Activated T-cell treated with anti-CD3 and anti-CD28 coated beads, Interleukin-2, amount 50 U/mL, for 72 hours (primary cell): ENCODE data around the gene C6orf62. TPM values are rescaled to one million over a fixed set of nuclear protein-coding genes. Genes with fewer than 3 reads are reported as not detected.
"Not testable (repeated sequence)": the region's sequence is repeated elsewhere in the genome, so short reads cannot be mapped to it uniquely, and the experiment has no call there.

Source experiments
- ATAC-seq, 2 donors: fragments of 150-1000 bp; cut with Tn5 transposase; replicated peaks in 1 of 2; 2 replicates each; pipeline ENCODE4 v1.10.0; 2021; ENCODE audit warnings: moderate library complexity in 2 of 2, mild to moderate bottlenecking in 1 of 2
- DNase-seq, 2 donors: peaks; one replicate each; pipeline ENCODE4 v3.0.0; 2021 to 2022; ENCODE audit warnings: mixed read lengths in 1 of 2
- H3K27ac Mint-ChIP-seq: one replicate; pipeline ENCODE4 v1.8.0; 2022; ENCODE audit warnings: mild to moderate bottlenecking, moderate library complexity, mixed read lengths
- H3K27me3 Mint-ChIP-seq: one replicate; pipeline ENCODE4 v1.8.0; 2022; ENCODE audit warnings: low read depth, mixed read lengths
- H3K36me3 Mint-ChIP-seq, 2 donors: one replicate each; pipeline ENCODE4 v1.8.0; 2022; ENCODE audit warnings: mixed read lengths in 2 of 2, mild to moderate bottlenecking in 1 of 2; ENCODE audit not compliant: insufficient read depth in 2 of 2
- H3K4me1 Mint-ChIP-seq: one replicate; pipeline ENCODE4 v1.8.0; 2022; ENCODE audit warnings: low read depth, mixed read lengths
- H3K4me3 Mint-ChIP-seq, 2 donors: one replicate each; pipeline ENCODE4 v1.8.0; 2022; ENCODE audit warnings: mild to moderate bottlenecking in 2 of 2, mixed read lengths in 2 of 2, moderate library complexity in 2 of 2
- H3K9me3 Mint-ChIP-seq, 2 donors: one replicate each; pipeline ENCODE4 v1.8.0; 2022; ENCODE audit warnings: mixed read lengths in 2 of 2
- total RNA-seq, 2 donors: library from RNA; stranded (reverse); gene quantifications; one replicate each; pipeline ENCODE4 v1.2.3, GENCODE V29; 2022

Gene C6orf62
- total RNA-seq, 2 donors from 2014 or later = 181 to 194 TPM

DNA sequence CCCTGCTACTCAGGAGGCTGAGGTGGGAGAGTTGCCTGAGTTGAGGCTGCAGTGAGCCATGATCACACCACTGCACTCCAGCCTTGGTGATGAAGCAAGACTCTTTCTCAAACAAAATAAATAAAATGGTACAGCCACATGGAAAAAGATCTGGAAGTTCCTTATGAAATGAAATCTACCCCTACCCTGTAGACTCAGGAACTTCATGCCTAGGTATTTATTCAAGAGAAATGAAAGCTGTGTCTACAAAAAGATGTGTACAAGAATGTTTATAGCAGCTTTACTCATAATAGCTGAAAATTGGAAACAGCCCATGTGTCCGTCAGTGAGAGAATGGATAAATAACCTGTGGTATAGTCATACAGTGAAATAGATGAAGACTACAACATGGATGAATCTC is 15.2 kb upstream of the C6orf62 start:
- peaks cover 12 to 19% of the 10 kb centered on the region in 2 donors for H3K36me3 Mint-ChIP-seq
- H3K4me1 Mint-ChIP-seq = peaks cover 8% of the 10 kb centered on the region
- DNase-seq (no peak), ATAC-seq (no peak)
- H3K27ac Mint-ChIP-seq = no peak overlapping the region
- H3K4me3 Mint-ChIP-seq = no peak overlapping the region
- H3K9me3 Mint-ChIP-seq = peaks cover 9 to 14% of the 10 kb centered on the region in 2 donors
- H3K27me3 Mint-ChIP-seq = peaks cover 7% of the 10 kb centered on the region

GRCh38 chr6:24731456-24732134 is 12.6 kb upstream of the C6orf62 start:
- Mint-ChIP-seq H3K36me3 (peaks cover 12 to 20% of the 10 kb centered on the region in 2 donors), H3K27me3 (peaks cover 13% of the 10 kb centered on the region), H3K9me3 (peaks cover 12 to 16% of the 10 kb centered on the region in 2 donors)
- H3K4me3 Mint-ChIP-seq, DNase-seq, ATAC-seq, H3K4me1 Mint-ChIP-seq, H3K27ac Mint-ChIP-seq: not testable (repeated sequence)

- not testable (repeated sequence) for H3K27ac Mint-ChIP-seq, H3K4me3 Mint-ChIP-seq, H3K4me1 Mint-ChIP-seq, DNase-seq, ATAC-seq
- Mint-ChIP-seq H3K9me3 (peaks cover 12 to 16% of the 10 kb centered on the region in 2 donors), H3K36me3 (peaks cover 12 to 20% of the 10 kb centered on the region in 2 donors), H3K27me3 (peaks cover 13% of the 10 kb centered on the region)
These were observed 11.7 kb upstream of the C6orf62 start for GRCh38 chr6:24730653-24731052.

DNA sequence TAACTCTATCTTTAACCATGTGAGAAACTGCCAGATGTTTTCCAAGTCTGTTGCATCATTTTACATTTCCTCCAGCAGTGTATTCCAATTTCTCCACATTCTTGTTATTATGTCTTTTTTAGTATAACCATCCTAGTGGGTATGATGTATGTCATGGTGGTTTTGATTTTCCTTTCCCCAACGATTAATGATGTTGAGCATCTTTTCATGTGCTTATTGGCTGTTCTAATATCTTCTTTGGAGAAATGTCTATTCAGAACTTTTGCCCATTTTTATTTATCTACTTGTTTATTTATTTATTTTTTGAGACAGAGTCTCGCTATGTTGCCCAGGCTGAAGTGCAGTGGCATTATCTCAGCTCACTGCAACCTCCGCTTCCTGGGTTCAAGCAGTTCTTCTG is 4.3 kb upstream of the C6orf62 start:
- H3K9me3 Mint-ChIP-seq = no peaks in the 10 kb centered on the region
- H3K36me3 Mint-ChIP-seq = peaks cover 9 to 11% of the 10 kb centered on the region in 2 donors
- H3K27me3 Mint-ChIP-seq = peaks cover 2% of the 10 kb centered on the region
- H3K4me1 Mint-ChIP-seq = peaks cover 17% of the 10 kb centered on the region
- H3K27ac Mint-ChIP-seq = no peak overlapping the region
- DNase-seq = no peak
- H3K4me3 Mint-ChIP-seq = peak overlapping the region in 1 of 2 donors; percentile 60
- no peak for ATAC-seq

- peak overlapping the region; percentile 95 to 100 for H3K4me3 Mint-ChIP-seq
- DNase-seq = peak in 1 of 2 donors; percentile 92
- H3K36me3 Mint-ChIP-seq = peaks cover 14 to 24% of the 10 kb centered on the region in 2 donors
- H3K27ac Mint-ChIP-seq = peak overlapping the region; percentile 99
- ATAC-seq = peak; percentile 67 to 69
- H3K4me1 Mint-ChIP-seq = peaks cover 34% of the 10 kb centered on the region
- H3K27me3 Mint-ChIP-seq = no peaks in the 10 kb centered on the region
- H3K9me3 Mint-ChIP-seq = no peaks in the 10 kb centered on the region
These were observed 2.7 kb upstream of the C6orf62 start for GRCh38 chr6:24721461-24722215.

GRCh38 chr6:24720604-24721460 is 1.9 kb upstream of the C6orf62 start:
- peak; percentile 87 to 88 for ATAC-seq

GRCh38 chr6:24720131-24720603 is 1.2 kb upstream of the C6orf62 start:
- Mint-ChIP-seq H3K27me3 (no peaks in the 10 kb centered on the region), H3K36me3 (peaks cover 14 to 31% of the 10 kb centered on the region in 2 donors), H3K27ac (peak overlapping the region; percentile 99), H3K9me3 (no peaks in the 10 kb centered on the region), H3K4me1 (peaks cover 48% of the 10 kb centered on the region), H3K4me3 (peak overlapping the region; percentile 95 to 100)
- ATAC-seq = peak; percentile 22 to 26
- peak; percentile 79 for DNase-seq

More at GRCh38 chr6:24720604-24721460, 1.9 kb upstream of the C6orf62 start:
- peak; percentile 99 to 100 for DNase-seq
- Mint-ChIP-seq H3K27me3 (no peaks in the 10 kb centered on the region), H3K4me3 (peak overlapping the region; percentile 95 to 100), H3K27ac (peak overlapping the region; percentile 99), H3K36me3 (peaks cover 14 to 24% of the 10 kb centered on the region in 2 donors), H3K9me3 (no peaks in the 10 kb centered on the region), H3K4me1 (peaks cover 42% of the 10 kb centered on the region)

DNA sequence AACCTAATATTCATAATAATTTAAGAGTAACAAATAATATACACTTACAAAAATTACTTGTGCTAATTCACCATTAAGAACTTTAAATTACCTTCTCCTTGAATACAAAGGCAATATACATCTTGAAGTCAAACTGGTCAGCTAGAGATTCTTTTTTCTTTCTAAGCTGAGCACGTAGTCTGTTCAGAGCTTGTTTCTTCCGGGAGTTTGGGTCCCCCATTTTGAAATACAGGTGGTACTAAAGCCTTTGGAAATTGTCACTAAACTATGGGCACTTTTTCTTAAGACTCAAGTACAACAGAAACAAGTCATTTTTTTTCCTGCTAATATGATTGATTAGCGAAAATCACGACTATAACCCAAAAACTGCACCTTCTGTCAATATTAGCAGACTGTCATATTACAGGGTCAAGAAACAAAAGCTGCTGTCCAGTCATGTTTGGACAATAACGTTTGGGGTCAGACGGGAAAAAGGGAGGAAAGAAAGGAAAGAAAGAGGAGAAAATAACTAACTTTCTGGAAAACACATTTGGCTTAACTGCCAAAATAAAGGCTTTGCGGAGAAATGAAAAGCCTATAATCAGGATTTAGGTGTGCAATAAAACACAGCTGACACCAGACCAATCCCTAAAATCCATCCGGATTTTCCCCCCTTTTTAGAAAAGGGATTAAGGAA is 367 bp downstream of the C6orf62 start:
- peak overlapping the region; percentile 95 to 100 for H3K4me3 Mint-ChIP-seq
- H3K27ac Mint-ChIP-seq = peak overlapping the region; percentile 99
- no peaks in the 10 kb centered on the region for H3K27me3 Mint-ChIP-seq
- peaks cover 14 to 45% of the 10 kb centered on the region in 2 donors for H3K36me3 Mint-ChIP-seq
- DNase-seq (no peak), ATAC-seq (no peak)
- H3K4me1 Mint-ChIP-seq = peaks cover 64% of the 10 kb centered on the region
- no peaks in the 10 kb centered on the region for H3K9me3 Mint-ChIP-seq

DNA sequence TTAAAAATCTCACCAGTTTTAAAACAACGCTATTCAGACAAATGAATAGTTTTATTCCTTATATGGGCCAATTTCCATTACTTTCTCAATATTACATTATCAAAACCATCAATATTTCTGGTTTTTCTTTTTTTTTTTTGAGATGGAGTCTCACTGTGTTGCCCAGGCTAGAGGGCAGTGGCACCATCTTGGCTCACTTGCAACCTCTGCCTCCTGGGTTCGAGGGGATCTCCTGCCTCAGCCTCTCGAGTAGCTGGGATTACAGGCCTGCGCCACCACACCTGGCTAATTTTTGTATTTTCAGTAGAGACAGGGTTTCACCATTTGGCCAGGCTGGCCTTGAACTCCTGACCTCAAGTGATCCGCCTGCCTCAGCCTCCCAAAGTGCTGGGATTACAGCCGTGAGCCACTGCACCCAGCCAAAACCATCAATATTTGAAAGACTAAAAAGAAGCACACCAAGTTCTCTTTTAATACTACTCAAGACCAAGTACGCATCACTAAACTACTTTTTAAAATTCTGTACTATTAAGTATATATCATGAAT is 2.3 kb downstream of the C6orf62 start:
- peaks cover 18 to 58% of the 10 kb centered on the region in 2 donors for H3K36me3 Mint-ChIP-seq
- H3K4me1 Mint-ChIP-seq = peaks cover 73% of the 10 kb centered on the region
- H3K4me3 Mint-ChIP-seq = peak overlapping the region; percentile 95 to 100
- not testable (repeated sequence) for ATAC-seq, H3K27me3 Mint-ChIP-seq, DNase-seq, H3K9me3 Mint-ChIP-seq
- H3K27ac Mint-ChIP-seq = peak overlapping the region; percentile 99

DNA sequence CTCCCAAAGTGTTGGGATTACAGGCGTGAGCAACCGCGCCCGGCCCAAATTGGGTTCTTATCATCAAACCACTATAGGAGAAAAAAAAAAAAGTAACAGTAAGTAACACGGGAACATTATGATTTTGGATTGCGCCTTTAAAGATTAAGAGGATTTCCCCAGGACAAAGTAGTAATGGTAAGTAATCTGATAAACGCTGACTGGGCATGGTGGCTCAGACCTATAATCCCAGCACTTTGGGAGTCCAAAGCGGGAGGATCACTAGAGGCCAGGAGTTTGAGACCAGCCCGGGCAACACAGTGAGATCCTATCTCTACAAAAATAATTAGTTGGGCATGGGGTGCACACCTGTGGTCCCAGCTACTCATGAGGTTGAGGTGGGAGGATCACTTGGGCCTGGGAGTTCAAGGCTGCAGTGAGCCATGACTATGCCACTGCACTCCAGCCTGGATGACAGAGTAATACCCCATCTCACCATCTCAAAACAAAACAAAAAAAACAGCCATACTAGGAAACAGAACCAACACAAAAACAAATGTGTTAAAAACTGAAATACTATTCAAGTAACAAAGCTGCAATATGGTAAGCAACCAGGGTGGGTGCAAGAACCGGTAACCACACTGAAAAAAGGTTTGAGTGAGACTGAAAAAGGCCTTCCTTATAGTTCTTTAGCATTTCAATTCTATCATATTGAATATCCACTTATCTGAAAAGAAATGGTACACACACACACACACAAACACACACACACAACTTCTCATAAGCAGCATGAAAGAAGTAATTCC is 8.2 kb downstream of the C6orf62 start:
- H3K4me1 Mint-ChIP-seq = peaks cover 71% of the 10 kb centered on the region
- H3K27ac Mint-ChIP-seq = peak overlapping the region; percentile 91
- H3K27me3 Mint-ChIP-seq = no peaks in the 10 kb centered on the region
- H3K36me3 Mint-ChIP-seq = peaks cover 13 to 67% of the 10 kb centered on the region in 2 donors
- H3K4me3 Mint-ChIP-seq = peak overlapping the region in 1 of 2 donors; percentile 71
- DNase-seq (no peak), ATAC-seq (peak; percentile 31 to 69)
- H3K9me3 Mint-ChIP-seq = no peaks in the 10 kb centered on the region

GRCh38 chr6:24709014-24709711 is 9.8 kb downstream of the C6orf62 start:
- Mint-ChIP-seq H3K4me3 (no peak overlapping the region), H3K9me3 (no peaks in the 10 kb centered on the region), H3K27me3 (no peaks in the 10 kb centered on the region), H3K36me3 (peaks cover 14 to 57% of the 10 kb centered on the region in 2 donors), H3K27ac (peak overlapping the region; percentile 82), H3K4me1 (peaks cover 64% of the 10 kb centered on the region)
- ATAC-seq (no peak), DNase-seq (no peak)
